K562 (cell line): ENCODE results near the gene PDE11A. TPM values are rescaled to one million over a fixed set of nuclear protein-coding genes. Genes with fewer than 3 reads are reported as not detected.

Experiments used
- ATF7 ChIP-seq: fragments of 450-650 bp; IDR thresholded peaks from 2 replicates; pipeline ENCODE4 v1.7.1; 2014; ENCODE audit warnings: mild to moderate bottlenecking, moderate library complexity
- BRF1 ChIP-seq: IDR thresholded peaks from 3 replicates; pipeline ENCODE4 v1.6.1; 2011; ENCODE audit warnings: borderline replicate concordance, mild to moderate bottlenecking; ENCODE audit not compliant: insufficient read length; ENCODE audit errors: extremely low read depth
- ELF4 ChIP-seq: fragments of 450-650 bp; formaldehyde crosslinking; IDR thresholded peaks from 2 replicates; pipeline ENCODE4 v1.4.0; 2022; ENCODE audit warnings: missing genetic modification characterization
- EP400 ChIP-seq: fragments of 450-650 bp; IDR thresholded peaks from 2 replicates; pipeline ENCODE4 v1.6.1; 2017; ENCODE audit warnings: antibody characterized with exemption, mild to moderate bottlenecking, moderate library complexity
- GABPB2 ChIP-seq: fragments of 250-450 bp; sonication (Bioruptor Pico); conservative IDR thresholded peaks from 2 replicates; pipeline ENCODE4 v1.5.1; 2021; ENCODE audit warnings: mild to moderate bottlenecking
- GATAD2B ChIP-seq: fragments of 450-650 bp; IDR thresholded peaks from 2 replicates; pipeline ENCODE4 v1.6.1; 2017; ENCODE audit warnings: mild to moderate bottlenecking, borderline replicate concordance
- HDGF ChIP-seq: fragments of 450-650 bp; IDR thresholded peaks from 2 replicates; pipeline ENCODE4 v1.6.1; 2016
- JUND ChIP-seq, 2 experiments: IDR thresholded peaks; 2 replicates in 1 of 2; 3 replicates in 1 of 2; pipeline ENCODE4 v1.6.1; 2011; ENCODE audit warnings: borderline replicate concordance in 2 of 2, low read depth in 2 of 2, low read length in 2 of 2, improper control_type of control experiment in 1 of 2, missing biosample characterization in 1 of 2, missing genetic modification characterization in 1 of 2, missing genetic modification reagents in 1 of 2
- KAT2B ChIP-seq: IDR thresholded peaks from one replicate; pipeline ENCODE4 v1.6.1; 2012; ENCODE audit warnings: low read depth, mild to moderate bottlenecking, control low read depth, inconsistent platforms, low read length, moderate library complexity
- MCM7 ChIP-seq, 2 experiments: fragments of 450-650 bp; IDR thresholded peaks; 2 replicates each; pipeline ENCODE4 v1.6.1; 2016 to 2018
- MECOM ChIP-seq: fragments of 250-450 bp; sonication (Bioruptor Pico); IDR thresholded peaks from 2 replicates; pipeline ENCODE4 v1.8.0; 2022; ENCODE audit warnings: inconsistent platforms
- NFXL1 ChIP-seq: fragments of 450-650 bp; formaldehyde crosslinking; IDR thresholded peaks from 2 replicates; pipeline ENCODE4 v1.4.0; 2021; ENCODE audit warnings: mild to moderate bottlenecking
- NUFIP1 ChIP-seq: fragments of 450-650 bp; IDR thresholded peaks from 2 replicates; pipeline ENCODE4 v1.6.1; 2018; ENCODE audit not compliant: partially characterized antibody
- PHF21A ChIP-seq: fragments of 450-650 bp; IDR thresholded peaks from 2 replicates; pipeline ENCODE4 v1.6.1; 2017; ENCODE audit warnings: low read depth, borderline replicate concordance
- SIN3A ChIP-seq, 2 experiments: fragments of 150-350 bp in 1 of 2; IDR thresholded peaks; 2 replicates each; pipeline ENCODE4 v1.6.1; 2011 to 2016; ENCODE audit warnings: borderline replicate concordance in 2 of 2, low read depth in 2 of 2, low read length in 2 of 2, mild to moderate bottlenecking in 2 of 2, moderate library complexity in 2 of 2; ENCODE audit not compliant: control insufficient read depth in 1 of 2
- SMARCB1 ChIP-seq: IDR thresholded peaks from 2 replicates; pipeline ENCODE4 v1.6.1; 2011; ENCODE audit warnings: improper control_type of control experiment, low read depth; ENCODE audit not compliant: insufficient read length
- SRSF1 ChIP-seq: fragments of 200-400 bp; formaldehyde crosslinking; IDR thresholded peaks from 2 replicates; pipeline ENCODE4 v1.6.1; 2017; ENCODE audit warnings: mild to moderate bottlenecking, low read depth, low read length, moderate library complexity
- SRSF3 ChIP-seq: fragments of 200-400 bp; formaldehyde crosslinking; IDR thresholded peaks from 2 replicates; pipeline ENCODE4 v1.6.1; 2016; ENCODE audit warnings: mild to moderate bottlenecking, low read length, moderate library complexity; ENCODE audit not compliant: insufficient read depth
- TCF15 ChIP-seq: fragments of 250-450 bp; sonication (Bioruptor Pico); IDR thresholded peaks from 2 replicates; pipeline ENCODE4 v1.8.0; 2022; ENCODE audit warnings: moderate library complexity, mild to moderate bottlenecking, inconsistent platforms
- TRIM28 ChIP-seq: fragments of 450-650 bp; IDR thresholded peaks from 2 replicates; pipeline ENCODE4 v1.6.1; 2017
- YY1 ChIP-seq, 3 experiments: IDR thresholded peaks; 2 replicates each; pipeline ENCODE4 v1.6.1; 2011; ENCODE audit warnings: low read length in 2 of 3, mild to moderate bottlenecking in 2 of 3, moderate library complexity in 2 of 3, borderline replicate concordance in 1 of 3, control low read depth in 1 of 3, low read depth in 1 of 3; ENCODE audit not compliant: insufficient read depth in 3 of 3, insufficient replicate concordance in 2 of 3, control insufficient read depth in 1 of 3, insufficient read length in 1 of 3; ENCODE audit errors: extremely low read depth in 1 of 3
- ZFP30 ChIP-seq: fragments of 250-450 bp; sonication (Bioruptor Pico); IDR thresholded peaks from 2 replicates; pipeline ENCODE4 v1.8.0; 2022; ENCODE audit warnings: moderate library complexity, mild to moderate bottlenecking, inconsistent platforms, borderline replicate concordance
- ZNF316 ChIP-seq: fragments of 450-650 bp; IDR thresholded peaks from 2 replicates; pipeline ENCODE4 v1.6.1; 2016
- ZNF384 ChIP-seq: IDR thresholded peaks from 2 replicates; pipeline ENCODE4 v1.6.1; 2012; ENCODE audit warnings: low read depth, low read length, improper control_type of control experiment
- ZNF444 ChIP-seq: fragments of 250-450 bp; sonication (Bioruptor Pico); IDR thresholded peaks from 2 replicates; pipeline ENCODE4 v1.4.0; 2020; ENCODE audit warnings: mild to moderate bottlenecking, moderate library complexity
- polyA plus RNA-seq, 8 experiments: library from polyadenylated mRNA; depleted of rRNA in 4 of 8; stranded (reverse) in 5 of 8; unstranded in 3 of 8; fragments of >200 nt; fragmentation: Nextera tagmentation in 2 of 8; fragmentation: Illumina TruSeq in 1 of 8; extraction: Ambion mirVana in 2 of 8; extraction: Trizol in 1 of 8; gene quantifications; 2 replicates each; pipeline versions ENCODE4 v1.2.1 to v1.2.3, GENCODE V29; 2011 to 2014; ENCODE audit warnings: inconsistent platforms in 1 of 8, missing spikeins in 1 of 8
- total RNA-seq, 7 experiments: library from RNA; depleted of rRNA in 6 of 7; stranded (reverse); fragments of >200 nt in 6 of 7; fragmentation: Illumina TruSeq in 2 of 7; extraction: Trizol in 2 of 7; gene quantifications; 2 replicates each; pipeline versions ENCODE4 v1.2.1 to v1.2.3, GENCODE V29; 2011 to 2021; ENCODE audit warnings: low replicate concordance in 1 of 7
- TF ChIP-seq, protein P1 (sequence below): IDR thresholded peaks from 2 replicates; pipeline ENCODE4 v1.6.1; 2011; ENCODE audit warnings: borderline replicate concordance, low read depth, mild to moderate bottlenecking, moderate library complexity, low read length; ENCODE audit not compliant: insufficient read depth, poor library complexity, severe bottlenecking

The PDE11A gene
- total and polyA plus RNA-seq, 9 of the 15 experiments (the other 6 are each of a cell fraction or from before 2014, with no cell fraction given): 3.2 to 22.1 (median 5.7) TPM

DNA sequence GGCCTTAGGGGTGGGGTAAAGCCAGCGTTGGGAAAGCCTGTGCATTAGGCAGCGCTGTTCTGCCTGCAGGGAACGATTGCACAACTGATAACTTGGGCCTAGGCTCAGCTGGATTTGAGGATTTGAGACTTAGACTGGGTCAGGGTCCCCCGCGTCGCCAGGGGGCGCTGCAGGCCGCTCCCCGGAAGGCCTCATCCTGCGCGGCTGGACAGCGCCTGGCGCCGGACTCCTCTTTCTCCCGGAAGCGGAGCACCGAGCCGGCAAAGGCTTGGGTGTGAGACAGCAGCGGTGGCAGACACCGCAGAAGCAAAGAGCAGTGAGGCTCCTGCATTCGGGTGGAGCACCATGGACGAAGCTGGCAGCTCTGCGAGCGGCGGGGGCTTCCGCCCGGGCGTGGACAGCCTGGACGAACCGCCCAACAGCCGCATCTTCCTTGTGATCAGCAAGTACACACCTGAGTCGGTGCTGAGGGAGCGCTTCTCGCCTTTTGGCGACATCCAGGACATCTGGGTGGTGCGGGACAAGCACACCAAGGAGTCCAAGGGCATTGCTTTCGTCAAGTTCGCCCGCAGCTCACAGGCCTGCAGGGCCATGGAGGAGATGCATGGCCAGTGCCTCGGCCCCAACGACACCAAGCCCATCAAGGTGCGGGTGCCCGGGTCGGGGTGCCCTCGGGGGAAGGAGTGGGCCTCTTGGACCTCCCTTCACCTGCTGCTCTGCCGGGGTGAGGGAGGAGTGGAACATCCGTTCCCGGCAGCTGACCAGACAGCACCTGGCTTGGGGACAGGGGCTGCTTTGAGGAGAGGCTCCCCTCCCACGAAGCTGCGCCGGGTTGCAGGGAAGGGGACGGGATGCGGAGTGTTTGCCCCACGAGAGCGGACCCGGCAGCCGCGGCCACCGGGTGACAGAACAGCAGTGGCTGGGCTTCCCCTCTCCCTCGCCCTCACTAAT, 39.9 kb upstream of the PDE11A start, which contains the start of gene RBM45 (continued):
- TF ChIP-seq GABPB2 (CRISPR knock-in tag): no peak
- peak; percentile 73; the same call in 1 of the 2 replicates for TF ChIP-seq TRIM28
- TF ChIP-seq SIN3A (IDR thresholded peaks at IDR 0.05; ENCODE audit: borderline replicate concordance in 2 of 2, control insufficient read depth in 1 of 2, low read depth in 2 of 2, low read length in 2 of 2): peak; percentile 68 to 97; a peak in 2 of 4 replicates
- no peak for TF ChIP-seq ELF4 (CRISPR knock-in tag)
- TF ChIP-seq NFXL1 (CRISPR knock-in tag): no peak
- TF ChIP-seq ATF7: peak; percentile 86
- TF ChIP-seq ZNF384: 0 out of 2 replicates have a peak, but pooled peaks have one; percentile 8
- TF ChIP-seq TCF15 (CRISPR knock-in tag): no peak
- TF ChIP-seq, protein P1, sequence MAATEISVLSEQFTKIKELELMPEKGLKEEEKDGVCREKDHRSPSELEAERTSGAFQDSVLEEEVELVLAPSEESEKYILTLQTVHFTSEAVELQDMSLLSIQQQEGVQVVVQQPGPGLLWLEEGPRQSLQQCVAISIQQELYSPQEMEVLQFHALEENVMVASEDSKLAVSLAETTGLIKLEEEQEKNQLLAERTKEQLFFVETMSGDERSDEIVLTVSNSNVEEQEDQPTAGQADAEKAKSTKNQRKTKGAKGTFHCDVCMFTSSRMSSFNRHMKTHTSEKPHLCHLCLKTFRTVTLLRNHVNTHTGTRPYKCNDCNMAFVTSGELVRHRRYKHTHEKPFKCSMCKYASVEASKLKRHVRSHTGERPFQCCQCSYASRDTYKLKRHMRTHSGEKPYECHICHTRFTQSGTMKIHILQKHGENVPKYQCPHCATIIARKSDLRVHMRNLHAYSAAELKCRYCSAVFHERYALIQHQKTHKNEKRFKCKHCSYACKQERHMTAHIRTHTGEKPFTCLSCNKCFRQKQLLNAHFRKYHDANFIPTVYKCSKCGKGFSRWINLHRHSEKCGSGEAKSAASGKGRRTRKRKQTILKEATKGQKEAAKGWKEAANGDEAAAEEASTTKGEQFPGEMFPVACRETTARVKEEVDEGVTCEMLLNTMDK: peak; percentile 94
- TF ChIP-seq PHF21A: peak; percentile 70; the same call in 1 of the 2 replicates
- peak; percentile 75 for TF ChIP-seq GATAD2B
- TF ChIP-seq KAT2B: peak; percentile 41
- no peak for TF ChIP-seq MCM7 (IDR thresholded peaks at IDR 0.05)
- no peak for TF ChIP-seq SMARCB1
- TF ChIP-seq YY1 (IDR thresholded peaks at IDR 0.05; ENCODE audit: borderline replicate concordance in 1 of 3, control insufficient read depth in 1 of 3, extremely low read depth in 1 of 3, insufficient read depth in 3 of 3, insufficient read length in 1 of 3, insufficient replicate concordance in 2 of 3, low read depth in 1 of 3, low read length in 2 of 3): peak in 2 of 3 experiments; percentile 48 to 49
- no peak for TF ChIP-seq MECOM
- peak; percentile 72 for TF ChIP-seq JUND (IDR thresholded peaks at IDR 0.05; ENCODE audit: borderline replicate concordance, low read depth, low read length)
- no peak; the same call in 2 of the 3 replicates for TF ChIP-seq JUND (tag; IDR thresholded peaks at IDR 0.05; ENCODE audit: borderline replicate concordance, low read depth, low read length)
- TF ChIP-seq NUFIP1: no peak
- no peak for TF ChIP-seq ZFP30 (CRISPR knock-in tag)
- TF ChIP-seq SRSF1: no peak
- peak; percentile 75; the same call in 1 of the 2 replicates for TF ChIP-seq EP400
- TF ChIP-seq HDGF: no peak
- no peak for TF ChIP-seq SRSF3
- TF ChIP-seq ZNF316: no peak
- no peak for TF ChIP-seq ZNF444 (CRISPR knock-in tag)
- no peak for TF ChIP-seq BRF1
